ENCODE measurements around the gene BACH2.
A peak's percentile ranks its signal among the peaks of the same experiment; 100 is the strongest.
"Not testable (repeated sequence)": the region's sequence is repeated elsewhere in the genome, so short reads cannot be mapped to it uniquely, and the experiment has no call there.

BACH2 gene

DNA sequence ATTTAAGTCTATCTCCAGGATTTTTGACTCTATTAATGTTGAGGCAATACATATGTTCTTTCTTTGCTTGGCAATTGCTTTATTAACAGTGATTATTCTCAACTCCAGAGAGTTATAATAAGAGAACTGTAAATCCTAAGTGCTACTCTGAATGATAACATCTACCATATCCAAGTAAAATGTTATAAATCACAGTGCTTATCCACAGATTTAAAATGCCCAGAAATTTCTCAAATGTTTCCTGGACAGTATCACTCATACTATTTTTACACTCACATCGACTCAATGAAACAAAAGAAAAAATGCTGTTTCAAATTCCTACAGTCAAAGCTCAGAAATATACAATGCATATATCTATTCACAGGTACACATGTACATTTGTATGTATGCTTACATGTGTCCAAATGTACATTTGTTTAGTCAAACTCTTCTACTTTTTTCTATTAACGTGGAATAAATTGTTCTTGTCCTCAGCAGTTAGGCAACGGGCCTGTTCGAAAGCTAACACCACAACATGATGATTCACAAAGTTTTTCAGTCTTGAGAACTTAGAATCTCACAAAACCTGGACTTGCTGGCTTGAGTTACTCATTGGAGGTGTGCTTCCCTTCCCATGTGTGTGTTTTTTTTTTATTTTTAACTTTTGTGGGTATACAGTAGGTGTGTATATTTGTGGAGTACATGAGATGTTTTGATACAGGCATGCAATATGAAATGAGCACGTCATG lies 209.4 kb downstream of the BACH2 start:
- DNase-seq: no peak

DNA sequence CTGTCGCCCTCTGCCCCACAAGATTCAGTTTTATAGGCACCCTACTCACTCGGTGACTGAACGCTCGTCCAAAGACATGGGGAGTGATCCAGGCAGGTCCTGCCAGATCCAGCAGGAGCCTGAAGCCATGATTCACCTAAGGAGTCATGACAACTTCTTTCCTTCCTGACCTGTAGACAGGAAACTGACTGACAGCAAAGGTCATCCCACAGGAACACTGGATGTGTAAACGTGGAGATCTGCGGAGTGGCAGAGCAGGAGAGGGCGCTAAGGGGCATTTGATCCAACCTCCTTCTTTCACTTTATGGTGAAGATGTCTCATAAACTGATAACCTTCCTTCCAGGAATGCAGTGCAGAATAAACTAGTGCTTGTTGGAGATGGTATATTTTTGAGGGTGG lies 210.1 kb downstream of the BACH2 start:
- DNase-seq: no peak

DNA sequence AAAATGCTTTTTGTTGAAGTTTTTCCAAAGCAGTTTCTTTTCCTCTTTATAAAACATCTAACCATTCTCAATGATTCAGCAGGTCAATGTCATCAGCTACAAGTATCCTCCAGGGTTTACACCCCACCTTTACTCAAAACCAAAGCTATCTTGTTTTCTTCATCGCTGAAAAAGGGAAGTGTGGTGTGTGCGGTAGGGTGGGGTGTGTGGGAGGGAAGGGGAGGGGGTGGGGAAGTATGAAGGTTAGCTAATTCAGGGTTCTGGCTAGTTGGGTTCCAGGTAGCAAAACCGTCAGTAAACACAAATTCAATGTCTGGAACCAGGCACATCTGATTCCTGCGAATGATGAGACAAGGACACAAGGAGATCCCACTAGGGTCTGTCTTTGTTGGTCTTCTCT lies 212.8 kb downstream of the BACH2 start:
- DNase-seq: no peak

DNA sequence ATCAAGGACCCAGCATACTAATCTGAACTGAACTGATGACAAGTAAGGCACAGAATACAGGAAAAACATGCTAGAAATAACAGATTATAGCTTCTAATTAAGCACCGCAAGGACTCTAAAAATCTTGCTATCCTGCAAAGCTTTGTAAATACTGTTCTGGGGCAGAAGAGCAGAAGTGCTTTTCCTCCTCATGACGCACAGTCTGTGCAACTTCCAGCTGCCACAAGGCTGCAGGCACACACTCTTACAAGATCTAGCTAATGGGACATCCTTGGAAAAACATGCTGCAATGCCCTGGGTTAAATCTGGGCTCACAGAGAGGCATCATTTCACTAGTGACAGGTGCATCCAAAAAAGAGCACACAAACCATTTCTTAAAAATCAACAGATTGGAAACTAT lies 213.8 kb downstream of the BACH2 start:
- DNase-seq: no peak

DNA sequence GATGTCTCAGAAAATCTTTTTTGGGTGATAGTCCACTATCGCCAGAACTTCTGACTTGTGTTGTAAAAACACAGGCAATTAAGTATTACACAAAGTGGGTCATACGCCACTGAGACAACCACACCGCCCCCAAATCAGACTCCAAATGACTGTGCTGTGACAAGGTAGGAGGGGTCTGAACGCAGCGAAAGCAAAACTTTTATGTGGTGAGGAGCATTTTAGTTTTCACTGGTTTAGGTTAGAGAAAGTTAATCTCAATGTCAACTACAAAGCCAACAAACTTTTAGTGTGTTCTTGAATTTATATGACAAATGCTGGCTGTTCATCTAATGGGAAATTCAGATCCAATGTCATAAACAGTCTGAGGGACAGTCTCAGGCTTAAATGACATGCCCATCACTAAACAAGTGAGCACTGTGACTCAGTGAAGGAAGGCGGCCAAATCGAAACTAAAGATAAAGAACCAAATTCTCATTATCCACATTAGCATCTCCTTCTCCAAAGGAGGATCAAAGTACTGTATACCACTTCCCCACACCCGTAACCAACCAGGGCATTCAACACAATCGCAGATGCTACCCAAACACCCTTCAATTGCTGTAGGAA lies 215.7 kb downstream of the BACH2 start:
- DNase-seq: no peak

DNA sequence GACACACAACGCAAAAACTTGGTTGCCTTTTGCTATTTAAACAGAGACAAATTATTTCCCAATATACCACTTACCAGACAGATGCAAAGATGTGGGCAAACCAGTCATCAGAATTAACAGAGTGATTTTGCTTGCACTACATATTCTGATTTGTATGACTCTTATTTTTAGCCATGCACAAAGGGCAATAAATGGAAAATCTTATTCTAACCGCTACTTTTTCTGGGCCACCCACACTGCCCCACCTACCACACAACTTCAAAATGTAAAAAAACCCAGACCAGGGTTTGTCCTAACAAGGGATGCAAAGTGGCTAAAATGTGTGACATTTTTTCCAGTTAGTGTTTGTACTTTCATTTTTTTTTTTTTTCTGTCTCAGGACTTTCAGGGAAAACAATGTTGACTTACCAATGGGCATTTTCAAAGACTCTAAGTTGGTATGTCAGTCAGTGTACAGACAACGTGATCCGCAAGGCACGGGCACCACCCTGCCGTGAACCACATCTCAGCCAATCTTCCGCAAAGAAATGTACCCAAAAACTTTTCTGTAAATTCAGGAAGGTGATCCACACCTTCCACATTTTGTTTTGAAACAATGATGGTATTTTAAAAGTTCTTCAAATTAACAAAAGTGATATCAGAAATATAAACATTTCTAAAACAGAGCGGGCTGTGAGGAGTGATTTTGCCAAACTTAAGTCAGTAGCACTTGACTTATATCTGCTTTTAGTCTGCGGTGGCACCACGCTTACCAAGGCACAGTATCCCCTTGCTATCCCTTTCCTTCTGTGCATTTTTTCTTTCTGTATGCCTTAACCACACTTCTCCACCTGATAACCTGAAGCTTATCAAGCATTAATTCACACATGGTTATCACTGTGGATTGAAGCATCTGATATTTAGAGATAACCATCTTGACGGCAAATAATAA lies 216.8 kb downstream of the BACH2 start:
- DNase-seq: no peak

DNA sequence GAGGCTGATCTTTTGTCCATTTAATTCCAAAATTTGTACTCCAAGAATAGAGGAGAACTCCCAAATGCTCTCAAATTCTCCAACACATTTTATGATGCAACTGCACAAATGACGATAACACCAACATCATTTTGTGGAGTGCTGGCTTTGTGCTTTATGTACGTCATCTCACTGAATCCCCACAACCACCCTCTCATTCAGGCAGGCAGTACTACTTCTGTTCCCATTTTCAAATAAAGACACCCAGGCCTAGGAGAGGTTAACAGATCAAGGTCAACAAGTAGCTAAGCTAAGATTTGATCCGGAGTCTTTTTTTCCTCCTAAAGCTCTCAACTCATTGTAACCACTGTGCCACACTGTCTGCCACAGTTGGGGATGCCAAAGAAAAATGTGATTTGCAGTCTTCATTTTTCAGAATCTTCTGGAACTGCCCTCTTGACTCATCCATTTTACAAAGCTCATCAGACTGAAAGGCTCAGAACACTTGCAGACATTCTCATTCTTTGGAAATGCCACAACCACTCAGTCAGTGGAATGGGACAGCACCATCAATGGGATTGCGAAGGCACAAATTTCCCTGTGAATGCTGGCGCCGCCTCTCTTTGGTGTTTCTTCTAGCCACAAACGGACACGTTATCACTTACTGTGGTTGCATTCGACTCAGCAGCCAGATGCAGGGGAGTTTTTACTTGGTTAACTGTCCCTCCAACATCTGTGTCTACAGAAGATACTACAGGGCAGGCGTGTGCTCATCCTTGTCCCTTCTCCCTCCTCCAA lies 217.9 kb downstream of the BACH2 start:
- DNase-seq: no peak

DNA sequence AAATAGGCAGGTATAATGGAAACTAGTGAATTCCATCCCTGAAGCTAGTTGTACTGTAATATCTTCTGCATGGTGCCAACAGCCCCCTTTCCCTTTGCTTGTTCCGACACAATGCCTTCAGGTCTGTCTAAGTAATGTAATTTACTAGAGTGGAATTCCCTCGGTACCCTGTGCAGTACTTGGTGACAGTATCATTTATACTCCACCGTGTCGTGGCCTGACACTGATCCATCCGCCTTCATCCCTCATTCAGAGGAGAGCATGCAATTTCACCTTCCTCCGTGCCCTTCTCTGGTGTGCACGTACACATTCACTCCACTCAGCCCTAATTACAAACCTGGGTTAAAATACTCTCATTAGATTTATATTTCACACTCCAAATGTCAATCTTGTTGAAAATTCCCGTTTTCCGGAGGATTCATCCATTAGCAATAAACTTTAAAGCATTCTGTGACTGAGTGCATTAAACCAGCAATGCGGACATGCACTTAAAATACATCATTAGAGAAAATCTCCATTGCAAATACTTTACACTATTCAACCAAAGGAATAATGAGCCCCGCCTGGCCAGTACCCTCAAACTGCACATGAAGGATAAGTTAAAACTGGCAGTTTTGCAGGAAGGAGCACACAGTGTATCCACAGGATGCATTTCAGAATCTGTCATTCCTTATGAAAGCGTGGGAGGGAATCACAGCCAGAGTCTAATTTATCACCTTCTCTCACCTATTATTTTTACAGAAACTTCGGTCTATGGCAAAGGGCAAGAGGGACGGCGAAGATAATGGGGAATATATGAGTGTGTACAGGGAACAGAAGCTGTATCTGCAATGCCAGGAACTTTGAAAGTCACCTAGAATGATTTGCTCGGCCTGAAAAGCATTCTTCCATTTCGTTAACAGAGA lies 219.9 kb downstream of the BACH2 start:
- no peak for DNase-seq

DNA sequence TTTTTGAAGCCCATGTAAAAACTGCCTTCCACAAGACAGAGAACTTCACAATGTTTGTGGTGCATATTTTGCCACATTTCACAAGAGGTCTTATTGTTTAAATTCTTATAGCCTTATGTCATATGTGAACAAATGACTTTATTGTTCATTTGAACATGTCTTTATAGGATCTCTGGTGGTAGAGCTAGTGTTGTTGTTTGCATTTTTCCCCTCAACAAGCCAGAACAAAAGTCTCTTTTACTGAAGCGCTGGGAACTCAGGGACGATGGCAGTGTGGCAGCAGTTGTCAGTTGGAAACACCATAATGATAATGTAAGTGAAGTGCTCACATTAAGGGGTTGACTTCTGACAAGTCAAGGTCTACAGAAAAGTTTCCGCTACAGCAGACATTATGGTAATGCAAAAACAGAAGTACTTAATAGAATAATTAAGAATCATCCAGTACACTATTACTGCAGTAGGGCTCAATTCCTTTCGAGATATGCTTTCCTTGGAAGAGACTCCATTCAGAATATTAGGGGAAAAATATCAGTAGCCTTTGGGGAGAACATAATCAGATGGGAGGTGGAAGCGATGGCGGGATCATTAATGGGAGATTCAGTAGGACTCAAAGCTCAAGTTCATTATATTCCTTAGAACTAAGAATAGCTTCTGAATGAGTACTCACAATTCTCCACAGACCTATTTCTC lies 222.3 kb downstream of the BACH2 start:
- no peak for DNase-seq

DNA sequence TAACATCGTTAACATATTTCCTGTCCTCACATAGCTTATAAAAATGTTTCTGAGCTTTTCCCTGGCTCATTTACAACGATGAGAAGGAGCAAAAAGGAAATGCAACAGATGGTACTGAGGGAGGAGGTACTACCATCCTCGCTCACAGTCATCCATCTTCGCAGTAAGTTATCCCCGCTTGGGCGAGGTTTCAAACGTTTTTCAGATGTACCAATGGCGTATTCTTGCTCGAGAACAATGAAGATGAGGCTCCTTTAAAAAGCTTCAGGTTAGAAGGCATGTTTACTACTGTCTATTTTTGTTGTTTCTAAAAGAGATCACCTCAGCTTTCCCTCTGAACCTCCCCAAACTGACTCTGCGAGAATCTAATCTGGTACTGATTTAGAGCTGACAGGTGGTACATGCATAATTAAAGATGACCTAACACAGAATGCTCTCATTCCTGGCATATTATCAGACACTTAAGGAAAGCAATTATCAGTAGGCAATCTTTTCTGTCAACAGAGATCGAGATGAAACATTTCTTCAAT lies 223.6 kb downstream of the BACH2 start:
- peak; percentile 90 for DNase-seq

DNA sequence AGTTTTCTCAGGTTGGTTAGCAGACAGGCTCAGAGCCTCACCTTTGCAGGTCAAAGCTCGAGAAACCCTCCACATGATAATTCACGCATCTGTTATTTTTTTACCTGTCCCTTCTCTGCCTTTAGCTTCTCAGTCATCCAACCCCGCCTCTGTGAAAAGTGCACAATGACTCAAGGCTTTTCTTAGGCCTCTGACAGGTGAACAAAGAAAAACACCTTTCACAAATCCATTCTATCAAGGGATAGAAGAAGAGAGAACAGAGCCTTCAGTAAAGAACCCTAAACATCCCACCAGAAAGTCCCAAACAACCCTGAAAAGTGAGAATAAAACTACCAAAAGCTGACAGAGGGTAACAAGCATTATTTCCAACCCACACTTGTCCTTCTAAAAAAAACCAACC lies 224.1 kb downstream of the BACH2 start:
- DNase-seq: no peak

DNA sequence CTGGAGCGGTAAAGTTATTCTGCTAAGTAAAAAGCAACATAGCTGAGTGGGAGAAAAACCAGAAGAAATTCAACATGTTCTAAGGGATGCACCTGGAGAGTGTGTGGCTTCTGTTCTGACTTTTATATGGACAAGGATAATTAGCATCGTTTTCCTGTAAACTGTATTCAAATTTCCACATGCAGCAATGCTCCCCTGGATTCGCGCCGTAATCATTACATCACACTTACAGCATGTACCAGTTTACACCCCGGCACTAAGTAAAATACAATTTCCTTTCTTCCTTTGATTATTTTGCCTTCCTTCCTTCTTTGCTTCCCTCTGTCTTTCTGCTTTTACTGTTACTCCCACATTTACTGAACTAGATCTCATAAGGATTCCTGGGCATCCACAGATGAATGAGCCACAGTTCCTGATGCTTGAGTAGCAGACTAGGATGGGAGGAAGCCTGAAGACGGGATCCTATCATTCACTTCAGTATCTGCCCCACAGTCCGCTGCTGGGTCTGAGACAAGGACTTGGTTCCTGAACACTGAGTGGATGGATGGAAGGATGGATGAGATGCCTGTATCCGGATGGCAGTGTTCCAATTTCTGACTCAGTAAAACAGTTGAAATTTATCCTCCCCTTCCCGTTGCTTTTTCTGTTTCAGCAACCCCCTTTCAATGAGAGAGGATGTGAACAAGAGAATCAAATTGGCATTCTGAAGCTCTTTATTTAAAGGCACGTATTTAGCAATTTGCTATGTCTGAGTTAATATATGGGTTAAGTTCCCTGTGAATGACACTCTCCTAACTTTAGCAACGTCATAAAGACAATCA lies 227.7 kb downstream of the BACH2 start:
- DNase-seq: no peak

DNA sequence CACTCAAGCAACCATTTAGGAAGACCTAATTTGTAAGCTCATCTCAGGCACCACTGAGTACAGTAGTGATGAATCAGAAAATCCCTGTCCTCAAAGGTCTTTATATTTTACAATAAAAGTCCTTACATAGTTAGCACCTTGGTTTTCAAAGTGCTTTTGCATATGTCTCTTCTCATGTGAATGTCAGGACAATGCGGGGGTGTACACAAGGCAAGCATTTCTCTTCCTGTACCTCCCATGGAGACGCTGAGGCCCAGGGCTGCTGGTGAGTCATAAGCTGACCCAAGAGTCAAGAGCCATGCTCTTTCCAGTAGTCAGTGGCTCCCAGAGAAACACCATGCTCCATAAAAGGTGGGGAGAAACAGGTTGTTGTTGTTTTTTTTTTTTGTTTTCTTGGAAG lies 228.4 kb downstream of the BACH2 start:
- DNase-seq: no peak

DNA sequence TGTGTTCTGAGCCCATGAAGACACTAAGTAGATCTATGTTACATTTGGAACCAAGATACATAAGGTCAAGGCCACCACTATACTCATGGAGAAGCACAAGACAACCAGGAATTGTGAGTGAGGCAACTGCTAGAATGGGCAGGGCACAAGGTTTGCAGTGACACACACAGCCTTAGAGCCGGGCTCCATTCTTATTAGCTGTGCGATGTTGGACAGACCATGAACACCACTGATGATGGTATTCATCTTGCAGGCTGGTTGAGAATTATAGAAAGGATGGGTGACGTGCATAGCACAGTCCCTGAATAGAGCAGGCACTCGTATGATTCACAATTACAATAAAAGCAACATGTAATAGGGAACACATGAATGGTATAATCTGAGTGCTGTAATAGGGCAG lies 229.9 kb downstream of the BACH2 start:
- no peak for DNase-seq

DNA sequence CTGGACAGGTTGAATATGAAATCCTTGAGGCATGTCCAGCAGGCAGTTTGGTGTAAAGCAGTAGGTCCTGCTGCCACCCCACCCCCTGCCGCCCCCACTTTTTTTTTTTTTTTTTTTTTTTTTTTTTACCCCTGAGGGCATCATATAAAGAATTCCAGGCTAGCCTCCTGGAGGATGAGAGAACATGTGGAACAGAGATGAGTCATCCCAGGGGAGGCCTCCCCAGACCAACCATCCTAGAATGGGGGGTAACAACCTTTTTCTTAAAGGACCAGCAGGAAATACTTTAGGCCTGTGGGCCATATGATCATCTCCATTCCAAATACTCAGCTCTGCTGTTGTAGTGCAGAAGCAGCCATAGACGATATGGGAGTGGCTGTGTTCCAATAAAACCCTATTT lies 231.5 kb downstream of the BACH2 start:
- DNase-seq: no peak

DNA sequence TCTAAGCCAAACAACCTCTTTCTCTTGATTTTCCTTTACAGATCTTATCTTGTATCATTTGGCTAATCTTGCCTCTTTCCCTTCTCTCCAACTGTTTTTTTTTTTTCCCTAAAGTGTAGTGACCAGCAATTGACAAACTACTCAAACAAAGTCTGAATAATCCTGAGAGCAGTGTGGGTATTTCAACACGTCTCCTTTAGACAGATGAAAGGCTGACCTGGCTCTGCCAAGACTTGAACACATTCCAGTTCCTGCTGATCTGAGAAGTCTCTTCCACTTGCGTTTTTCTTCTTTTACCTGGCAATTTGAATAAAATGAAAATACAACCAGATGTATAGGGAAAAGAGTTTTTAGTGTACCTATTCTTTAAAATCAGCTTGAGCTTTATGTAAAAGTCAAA lies 234.0 kb downstream of the BACH2 start:
- no peak for DNase-seq

DNA sequence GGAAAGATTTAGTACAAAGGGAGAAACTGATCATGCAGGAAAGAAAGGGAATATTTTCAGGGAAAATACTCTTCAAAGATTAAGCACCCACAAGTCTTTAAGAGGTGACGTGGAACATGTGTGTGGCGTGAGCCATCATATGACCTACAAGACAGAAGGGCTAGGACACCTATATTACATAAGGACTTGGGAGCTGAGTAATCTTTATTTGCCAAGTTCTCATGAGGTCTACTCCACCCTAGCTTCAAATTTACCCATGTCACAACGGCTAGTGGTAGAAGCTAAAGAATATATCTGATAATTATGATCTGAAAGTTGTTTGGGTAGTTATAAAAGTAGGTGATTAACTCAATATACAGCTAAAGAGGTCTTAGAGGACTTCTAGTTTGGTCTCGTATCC lies 234.6 kb downstream of the BACH2 start:
- no peak for DNase-seq

DNA sequence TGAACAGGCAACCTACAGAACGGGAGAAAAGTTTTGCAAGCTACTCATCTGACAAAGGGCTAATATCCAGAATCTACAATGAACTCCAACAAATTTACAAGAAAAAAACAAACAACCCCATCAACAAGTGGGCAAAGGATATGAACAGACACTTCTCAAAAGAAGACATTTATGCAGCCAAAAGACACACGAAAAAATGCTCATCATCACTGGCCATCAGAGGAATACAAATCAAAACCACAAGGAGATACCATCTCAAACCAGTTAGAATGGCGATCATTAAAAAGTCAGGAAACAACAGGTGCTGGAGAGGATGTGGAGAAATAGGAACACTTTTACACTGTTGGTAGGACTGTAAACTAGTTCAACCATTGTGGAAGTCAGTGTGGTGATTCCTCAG lies 237.5 kb downstream of the BACH2 start:
- DNase-seq: not testable (repeated sequence)

DNA sequence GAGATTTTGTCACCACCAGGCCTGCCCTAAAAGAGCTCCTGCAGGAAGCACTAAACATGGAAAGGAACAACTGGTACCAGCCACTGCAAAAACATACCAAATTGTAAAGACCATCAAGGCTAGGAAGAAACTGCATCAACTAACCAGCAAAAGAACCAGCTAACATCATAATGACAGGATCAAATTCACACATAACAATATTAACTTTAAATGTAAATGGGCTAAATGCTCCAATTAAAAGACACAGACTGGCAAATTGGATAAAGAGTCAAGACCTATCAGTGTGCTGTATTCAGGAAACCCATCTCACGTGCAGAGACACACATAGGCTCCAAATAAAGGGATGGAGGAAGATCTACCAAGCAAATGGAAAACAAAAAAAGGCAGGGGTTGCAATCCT lies 240.7 kb downstream of the BACH2 start:
- not testable (repeated sequence) for DNase-seq

DNA sequence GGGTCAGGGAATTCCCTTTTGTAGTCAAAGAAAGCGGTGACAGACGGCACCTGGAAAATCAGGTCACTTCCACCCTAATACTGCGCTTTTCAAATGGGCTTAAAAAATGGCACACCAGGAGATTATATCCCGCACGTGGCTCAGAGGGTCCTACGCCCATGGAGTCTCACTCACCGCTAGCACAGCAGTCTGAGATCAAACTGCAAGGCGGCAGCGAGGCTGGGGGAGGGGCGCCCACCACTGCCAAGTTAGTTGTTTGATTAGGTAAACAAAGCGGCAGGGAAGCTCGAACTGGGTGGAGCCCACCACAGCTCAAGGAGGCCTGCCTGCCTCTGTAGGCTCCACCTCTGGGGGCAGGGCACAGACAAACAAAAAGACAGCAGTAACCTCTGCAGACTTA lies 242.4 kb downstream of the BACH2 start:
- not testable (repeated sequence) for DNase-seq
